ENCODE results near the gene WTIP.
"Not testable (repeated sequence)": the region's sequence is repeated elsewhere in the genome, so short reads cannot be mapped to it uniquely, and the experiment has no call there.

WTIP gene

GRCh38 chr19:34454091-34454490 is 27.5 kb upstream of the WTIP start:
- H3K9ac ChIP-seq (ENCODE audit: low read length): no peak overlapping the region
- no peak overlapping the region for H4K5ac ChIP-seq (ENCODE audit: low read length)
- no peak overlapping the region for H3K56ac ChIP-seq (ENCODE audit: low read length)
- no peak overlapping the region for H2BK5ac ChIP-seq (ENCODE audit: low read length)
- no CpG with 5 or more reads among the region's 2 CpGs for WGBS (ENCODE audit: extremely low coverage, insufficient coverage, low lambda C conversion rate)
- H3K79me2 ChIP-seq (ENCODE audit: control insufficient read depth, insufficient read depth, low read length): peaks cover 2% of the 10 kb centered on the region
- no peak overlapping the region for H3K4ac ChIP-seq (ENCODE audit: low read depth, low read length)
- no peak overlapping the region for H3K4me2 ChIP-seq (ENCODE audit: low read length)
- no peak overlapping the region for H2AK5ac ChIP-seq (ENCODE audit: low read length)
- no peak overlapping the region for H3K18ac ChIP-seq (ENCODE audit: low read length)
- no peak overlapping the region for H2BK120ac ChIP-seq (ENCODE audit: low read depth, low read length)
- H4K8ac ChIP-seq (ENCODE audit: low read depth, low read length): peak overlapping the region; percentile 56
- DNase-seq: no peak
- no peaks in the 10 kb centered on the region for H3K27me3 ChIP-seq (ENCODE audit: insufficient read depth, low read length, poor library complexity)
- no peak overlapping the region for H3K27ac ChIP-seq (ENCODE audit: low read depth, low read length)
- no peaks in the 10 kb centered on the region for H3K4me1 ChIP-seq (ENCODE audit: control insufficient read depth, low read depth, low read length)
- no peak overlapping the region for H3K23ac ChIP-seq (ENCODE audit: low read length)
- peaks cover 3% of the 10 kb centered on the region for H3K79me1 ChIP-seq (ENCODE audit: low read length)
- no peak overlapping the region for H3K4me3 ChIP-seq (ENCODE audit: low read length)
- H3K36me3 ChIP-seq (ENCODE audit: control insufficient read depth, insufficient read depth, low read length): peaks cover 10% of the 10 kb centered on the region
- H2BK15ac ChIP-seq (replicated peaks; ENCODE audit: low read depth): no peak overlapping the region

DNA sequence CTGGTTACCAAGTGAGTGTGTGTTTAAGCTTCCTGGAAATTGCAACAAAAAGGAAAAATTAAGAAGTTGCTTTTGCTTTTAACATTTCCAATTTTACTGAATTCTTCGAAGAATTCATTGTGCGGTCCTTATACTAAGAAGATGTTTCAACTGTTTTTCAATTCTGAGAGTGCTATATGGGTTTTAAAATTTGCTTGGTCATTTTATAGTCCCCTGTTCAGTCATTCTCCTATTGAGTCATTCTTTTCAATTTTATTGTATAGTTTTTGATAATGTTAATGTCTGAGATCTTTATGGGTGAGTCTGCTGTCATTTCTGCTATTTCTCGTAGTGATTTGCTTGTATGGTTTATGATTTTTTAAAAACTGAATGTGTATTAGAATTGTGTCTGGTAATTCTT is 26.9 kb upstream of the WTIP start:
- H3K79me2 ChIP-seq (ENCODE audit: control insufficient read depth, insufficient read depth, low read length): peaks cover 2% of the 10 kb centered on the region
- peaks cover 5% of the 10 kb centered on the region for H3K79me1 ChIP-seq (ENCODE audit: low read length)
- H4K5ac ChIP-seq (ENCODE audit: low read length): no peak overlapping the region
- no peak overlapping the region for H2BK120ac ChIP-seq (ENCODE audit: low read depth, low read length)
- no CpG with 5 or more reads among the region's 3 CpGs for WGBS (ENCODE audit: extremely low coverage, insufficient coverage, low lambda C conversion rate)
- no peak overlapping the region for H3K18ac ChIP-seq (ENCODE audit: low read length)
- H3K4ac ChIP-seq (ENCODE audit: low read depth, low read length): no peak overlapping the region
- no peak overlapping the region for H3K9ac ChIP-seq (ENCODE audit: low read length)
- H3K4me3 ChIP-seq (ENCODE audit: low read length): no peak overlapping the region
- H3K56ac ChIP-seq (ENCODE audit: low read length): no peak overlapping the region
- H4K8ac ChIP-seq (ENCODE audit: low read depth, low read length): no peak overlapping the region
- DNase-seq: no peak
- no peak overlapping the region for H3K27ac ChIP-seq (ENCODE audit: low read depth, low read length)
- H2AK5ac ChIP-seq (ENCODE audit: low read length): no peak overlapping the region
- peaks cover 13% of the 10 kb centered on the region for H3K36me3 ChIP-seq (ENCODE audit: control insufficient read depth, insufficient read depth, low read length)
- H3K27me3 ChIP-seq (ENCODE audit: insufficient read depth, low read length, poor library complexity): no peaks in the 10 kb centered on the region
- no peak overlapping the region for H3K23ac ChIP-seq (ENCODE audit: low read length)
- no peak overlapping the region for H3K4me2 ChIP-seq (ENCODE audit: low read length)
- H3K4me1 ChIP-seq (ENCODE audit: control insufficient read depth, low read depth, low read length): no peaks in the 10 kb centered on the region
- H2BK5ac ChIP-seq (ENCODE audit: low read length): no peak overlapping the region
- no peak overlapping the region for H2BK15ac ChIP-seq (replicated peaks; ENCODE audit: low read depth)

GRCh38 chr19:34455783-34456480 is 25.6 kb upstream of the WTIP start:
- not testable (repeated sequence) for H4K5ac ChIP-seq (ENCODE audit: low read length); H3K4me1 ChIP-seq (ENCODE audit: control insufficient read depth, low read depth, low read length); H2BK5ac ChIP-seq (ENCODE audit: low read length); H3K9ac ChIP-seq (ENCODE audit: low read length); H3K27me3 ChIP-seq (ENCODE audit: insufficient read depth, low read length, poor library complexity); H3K56ac ChIP-seq (ENCODE audit: low read length); H2AK5ac ChIP-seq (ENCODE audit: low read length); DNase-seq; H3K4me3 ChIP-seq (ENCODE audit: low read length); H3K23ac ChIP-seq (ENCODE audit: low read length); H2BK120ac ChIP-seq (ENCODE audit: low read depth, low read length); H3K4me2 ChIP-seq (ENCODE audit: low read length); H4K8ac ChIP-seq (ENCODE audit: low read depth, low read length); H3K4ac ChIP-seq (ENCODE audit: low read depth, low read length); H3K79me2 ChIP-seq (ENCODE audit: control insufficient read depth, insufficient read depth, low read length); H3K27ac ChIP-seq (ENCODE audit: low read depth, low read length); H2BK15ac ChIP-seq (replicated peaks; ENCODE audit: low read depth); H3K18ac ChIP-seq (ENCODE audit: low read length)
- Histone ChIP-seq H3K79me1 (ENCODE audit: low read length) (peaks cover 11% of the 10 kb centered on the region), H3K36me3 (ENCODE audit: control insufficient read depth, insufficient read depth, low read length) (peaks cover 15% of the 10 kb centered on the region)
- WGBS (ENCODE audit: extremely low coverage, insufficient coverage, low lambda C conversion rate): no CpG with 5 or more reads among the region's 17 CpGs

DNA sequence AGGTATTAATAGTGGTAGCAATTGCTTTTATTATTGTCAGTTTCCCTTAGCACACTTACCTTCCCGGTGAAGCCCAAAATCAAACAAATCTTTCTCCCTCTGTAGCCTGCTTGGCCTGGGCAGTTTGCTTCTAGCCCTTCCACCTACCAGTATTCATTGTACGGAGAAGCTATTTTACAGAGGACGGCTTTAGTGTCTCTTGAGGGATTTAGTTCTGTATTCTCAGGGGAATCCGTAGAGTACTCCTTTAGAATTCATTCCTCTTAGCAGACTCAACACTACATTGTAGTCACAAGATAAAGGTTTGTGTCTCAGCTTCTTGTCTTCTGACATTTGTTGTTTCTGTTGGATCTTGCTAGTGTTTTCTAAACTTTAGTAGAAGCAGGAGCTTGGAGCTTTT is 24.1 kb upstream of the WTIP start:
- whole genome bisulfite sequencing (ENCODE audit: extremely low coverage, insufficient coverage, low lambda C conversion rate): no CpG with 5 or more reads among the region's 4 CpGs
- peaks cover 25% of the 10 kb centered on the region for H3K36me3 ChIP-seq (ENCODE audit: control insufficient read depth, insufficient read depth, low read length)

DNA sequence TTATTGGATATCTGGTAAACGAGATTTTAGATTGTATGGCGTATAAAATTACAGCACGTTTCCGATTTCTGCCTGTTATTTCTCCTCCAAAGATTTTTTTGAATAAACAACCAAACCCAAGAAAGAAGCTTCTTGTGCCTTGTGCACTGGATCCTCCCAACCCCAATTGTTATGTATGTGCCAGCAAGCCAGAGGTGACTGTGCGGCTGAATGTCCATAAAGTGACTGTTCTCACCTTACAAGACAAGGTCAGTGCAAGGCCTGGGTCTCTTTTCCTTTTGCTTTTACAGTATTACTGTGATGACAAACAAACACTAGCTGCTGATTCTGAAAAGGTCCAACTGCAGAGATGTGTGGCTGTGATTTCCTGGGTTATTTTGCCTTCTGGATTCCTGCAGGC is 22.9 kb upstream of the WTIP start:
- 100% methylated on average over 2 of the region's 5 CpGs for WGBS (ENCODE audit: extremely low coverage, insufficient coverage, low lambda C conversion rate)
- peaks cover 24% of the 10 kb centered on the region for H3K79me1 ChIP-seq (ENCODE audit: low read length)
- H2BK15ac ChIP-seq (replicated peaks; ENCODE audit: low read depth): no peak overlapping the region
- H3K4me2 ChIP-seq (ENCODE audit: low read length): no peak overlapping the region
- H3K18ac ChIP-seq (ENCODE audit: low read length): no peak overlapping the region
- H3K27ac ChIP-seq (ENCODE audit: low read depth, low read length): no peak overlapping the region
- no peak overlapping the region for H2BK5ac ChIP-seq (ENCODE audit: low read length)
- no peak overlapping the region for H3K4ac ChIP-seq (ENCODE audit: low read depth, low read length)
- peaks cover 17% of the 10 kb centered on the region for H3K79me2 ChIP-seq (ENCODE audit: control insufficient read depth, insufficient read depth, low read length)
- no peak overlapping the region for H3K4me3 ChIP-seq (ENCODE audit: low read length)
- DNase-seq: no peak
- H4K5ac ChIP-seq (ENCODE audit: low read length): no peak overlapping the region
- H4K8ac ChIP-seq (ENCODE audit: low read depth, low read length): no peak overlapping the region
- no peak overlapping the region for H2AK5ac ChIP-seq (ENCODE audit: low read length)
- no peak overlapping the region for H3K9ac ChIP-seq (ENCODE audit: low read length)
- peaks cover 24% of the 10 kb centered on the region for H3K36me3 ChIP-seq (ENCODE audit: control insufficient read depth, insufficient read depth, low read length)
- no peak overlapping the region for H3K56ac ChIP-seq (ENCODE audit: low read length)
- H3K27me3 ChIP-seq (ENCODE audit: insufficient read depth, low read length, poor library complexity): no peaks in the 10 kb centered on the region
- no peak overlapping the region for H2BK120ac ChIP-seq (ENCODE audit: low read depth, low read length)
- no peak overlapping the region for H3K23ac ChIP-seq (ENCODE audit: low read length)
- H3K4me1 ChIP-seq (ENCODE audit: control insufficient read depth, low read depth, low read length): no peaks in the 10 kb centered on the region

More for the DNA sequence above, 24.1 kb upstream of the WTIP start:
- Histone ChIP-seq H3K4ac (ENCODE audit: low read depth, low read length) (no peak overlapping the region), H3K4me2 (ENCODE audit: low read length) (no peak overlapping the region), H3K18ac (ENCODE audit: low read length) (no peak overlapping the region), H3K27me3 (ENCODE audit: insufficient read depth, low read length, poor library complexity) (no peaks in the 10 kb centered on the region), H4K5ac (ENCODE audit: low read length) (no peak overlapping the region), H4K8ac (ENCODE audit: low read depth, low read length) (no peak overlapping the region), H2BK15ac (replicated peaks; ENCODE audit: low read depth) (no peak overlapping the region), H3K9ac (ENCODE audit: low read length) (no peak overlapping the region), H2BK120ac (ENCODE audit: low read depth, low read length) (no peak overlapping the region), H3K56ac (ENCODE audit: low read length) (no peak overlapping the region), H3K79me1 (ENCODE audit: low read length) (peaks cover 23% of the 10 kb centered on the region), H3K23ac (ENCODE audit: low read length) (no peak overlapping the region), H3K4me3 (ENCODE audit: low read length) (no peak overlapping the region), H3K79me2 (ENCODE audit: control insufficient read depth, insufficient read depth, low read length) (peaks cover 17% of the 10 kb centered on the region), H3K27ac (ENCODE audit: low read depth, low read length) (no peak overlapping the region), H3K4me1 (ENCODE audit: control insufficient read depth, low read depth, low read length) (no peaks in the 10 kb centered on the region), H2AK5ac (ENCODE audit: low read length) (no peak overlapping the region), H2BK5ac (ENCODE audit: low read length) (no peak overlapping the region)
- DNase-seq: no peak

- H3K9ac ChIP-seq (ENCODE audit: low read length): no peak overlapping the region
- H2BK15ac ChIP-seq (replicated peaks; ENCODE audit: low read depth): no peak overlapping the region
- no peak overlapping the region for H3K56ac ChIP-seq (ENCODE audit: low read length)
- no peak overlapping the region for H2BK120ac ChIP-seq (ENCODE audit: low read depth, low read length)
- no peak overlapping the region for H3K4me3 ChIP-seq (ENCODE audit: low read length)
- H4K8ac ChIP-seq (ENCODE audit: low read depth, low read length): no peak overlapping the region
- peaks cover 23% of the 10 kb centered on the region for H3K36me3 ChIP-seq (ENCODE audit: control insufficient read depth, insufficient read depth, low read length)
- H2BK5ac ChIP-seq (ENCODE audit: low read length): no peak overlapping the region
- H3K27me3 ChIP-seq (ENCODE audit: insufficient read depth, low read length, poor library complexity): no peaks in the 10 kb centered on the region
- no peak overlapping the region for H4K5ac ChIP-seq (ENCODE audit: low read length)
- DNase-seq: no peak
- H3K4ac ChIP-seq (ENCODE audit: low read depth, low read length): no peak overlapping the region
- no peak overlapping the region for H3K23ac ChIP-seq (ENCODE audit: low read length)
- H3K79me2 ChIP-seq (ENCODE audit: control insufficient read depth, insufficient read depth, low read length): peaks cover 17% of the 10 kb centered on the region
- H3K27ac ChIP-seq (ENCODE audit: low read depth, low read length): no peak overlapping the region
- no peak overlapping the region for H3K4me2 ChIP-seq (ENCODE audit: low read length)
- H2AK5ac ChIP-seq (ENCODE audit: low read length): no peak overlapping the region
- no peaks in the 10 kb centered on the region for H3K4me1 ChIP-seq (ENCODE audit: control insufficient read depth, low read depth, low read length)
- no peak overlapping the region for H3K18ac ChIP-seq (ENCODE audit: low read length)
- no CpG with 5 or more reads among the region's 2 CpGs for WGBS (ENCODE audit: extremely low coverage, insufficient coverage, low lambda C conversion rate)
- peaks cover 24% of the 10 kb centered on the region for H3K79me1 ChIP-seq (ENCODE audit: low read length)
Measured at GRCh38 chr19:34459614-34460013, 21.9 kb upstream of the WTIP start.

All from mesendoderm (in vitro differentiated cells).